ENCODE data around the gene ARAF. TPM values are rescaled to one million over a fixed set of nuclear protein-coding genes. Genes with fewer than 3 reads are reported as not detected.

Gene ARAF
- polyA plus RNA-seq, 3 donors = 49.7 to 105 (median 68.6) TPM

DNA sequence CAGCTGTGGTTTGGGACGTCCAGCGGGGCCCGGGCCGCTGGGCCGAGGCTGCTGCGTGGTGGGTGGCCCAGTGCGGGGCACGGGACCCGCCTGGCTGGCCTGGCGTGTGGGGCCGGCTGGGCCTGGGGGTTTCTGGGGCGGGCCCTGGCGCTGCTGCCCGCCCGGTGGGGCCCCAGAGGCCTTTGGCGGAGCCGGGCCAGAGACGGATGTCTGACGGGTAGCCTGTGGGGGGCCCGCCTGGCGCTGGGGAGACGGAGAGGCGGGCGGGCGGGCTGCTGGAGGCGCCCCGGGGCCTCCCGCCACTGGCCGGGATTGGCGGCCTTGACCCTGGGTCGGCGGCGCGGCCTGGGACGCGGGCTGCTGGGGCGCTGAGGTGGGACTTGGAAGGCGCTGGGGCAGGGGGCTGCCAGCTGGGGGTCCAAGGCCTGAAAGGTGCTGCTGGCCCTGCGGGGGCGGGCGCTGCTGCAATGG is 13.1 kb downstream of the ARAF start:
- H3K4me3 ChIP-seq (replicated peaks in 1 of 3; ENCODE audit: low read depth in 2 of 3, low read length in 3 of 3) = peak overlapping the region in 1 of 3 experiments; percentile 56
- no peaks in the 10 kb centered on the region for H3K9me3 ChIP-seq (replicated peaks in 1 of 2; ENCODE audit: control insufficient read depth in 1 of 2, insufficient read depth in 1 of 2, low read length in 2 of 2)
- Mint-ChIP-seq H3K4me1 (peaks cover 37% of the 10 kb centered on the region), H3K27ac (no peak overlapping the region), H3K27me3 (ENCODE audit: low read depth in 3 of 3) (peaks cover 11 to 23% (median 22%) of the 10 kb centered on the region in 3 donors), H3K36me3 (peaks cover 32 to 34% of the 10 kb centered on the region in 2 donors), H3K9me3 (peaks cover 0 to 10% (median 5%) of the 10 kb centered on the region in 7 donors), H3K4me3 (peak overlapping the region in 1 of 2 donors; percentile 63)
- peaks cover 24 to 30% of the 10 kb centered on the region in 2 donors for H3K36me3 ChIP-seq (replicated peaks in 1 of 2; ENCODE audit: control insufficient read depth in 1 of 2, insufficient read depth in 2 of 2, low read length in 2 of 2)
- WGBS (ENCODE audit: insufficient coverage) = 8% methylated on average over 18 of the region's 41 CpGs
- TF ChIP-seq, protein P1, sequence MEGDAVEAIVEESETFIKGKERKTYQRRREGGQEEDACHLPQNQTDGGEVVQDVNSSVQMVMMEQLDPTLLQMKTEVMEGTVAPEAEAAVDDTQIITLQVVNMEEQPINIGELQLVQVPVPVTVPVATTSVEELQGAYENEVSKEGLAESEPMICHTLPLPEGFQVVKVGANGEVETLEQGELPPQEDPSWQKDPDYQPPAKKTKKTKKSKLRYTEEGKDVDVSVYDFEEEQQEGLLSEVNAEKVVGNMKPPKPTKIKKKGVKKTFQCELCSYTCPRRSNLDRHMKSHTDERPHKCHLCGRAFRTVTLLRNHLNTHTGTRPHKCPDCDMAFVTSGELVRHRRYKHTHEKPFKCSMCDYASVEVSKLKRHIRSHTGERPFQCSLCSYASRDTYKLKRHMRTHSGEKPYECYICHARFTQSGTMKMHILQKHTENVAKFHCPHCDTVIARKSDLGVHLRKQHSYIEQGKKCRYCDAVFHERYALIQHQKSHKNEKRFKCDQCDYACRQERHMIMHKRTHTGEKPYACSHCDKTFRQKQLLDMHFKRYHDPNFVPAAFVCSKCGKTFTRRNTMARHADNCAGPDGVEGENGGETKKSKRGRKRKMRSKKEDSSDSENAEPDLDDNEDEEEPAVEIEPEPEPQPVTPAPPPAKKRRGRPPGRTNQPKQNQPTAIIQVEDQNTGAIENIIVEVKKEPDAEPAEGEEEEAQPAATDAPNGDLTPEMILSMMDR (IDR thresholded peaks at IDR 0.05) = no peak
- no peak for DNase-seq
- H3K79me2 ChIP-seq (ENCODE audit: insufficient read depth, low read length) = no peaks in the 10 kb centered on the region
- H3K9ac ChIP-seq (ENCODE audit: insufficient read depth, low read length, poor library complexity, severe bottlenecking) = peak overlapping the region; percentile 4
- peak overlapping the region; percentile 61 for H3K4me2 ChIP-seq (replicated peaks; ENCODE audit: extremely low read depth, low read length, poor library complexity, severe bottlenecking)
- H3K27me3 ChIP-seq (ENCODE audit: control insufficient read depth in 2 of 2, insufficient read depth in 2 of 2, low read length in 2 of 2) = peaks cover 0 to 13% of the 10 kb centered on the region in 2 donors
- H2AFZ ChIP-seq (ENCODE audit: insufficient read depth, low read depth, low read length, poor library complexity, severe bottlenecking) = no peak overlapping the region
- intact Hi-C loops (cut with micrococcal nuclease) = no loop called here
- H3K27ac ChIP-seq (ENCODE audit: low read depth in 1 of 2, low read length in 2 of 2) = no peak overlapping the region
- H4K20me1 ChIP-seq (ENCODE audit: insufficient read depth, low read length) = no peaks in the 10 kb centered on the region
- peaks cover 30 to 51% of the 10 kb centered on the region in 2 donors for H3K4me1 ChIP-seq (ENCODE audit: control insufficient read depth in 1 of 2, insufficient read depth in 2 of 2, low read length in 2 of 2)

DNA sequence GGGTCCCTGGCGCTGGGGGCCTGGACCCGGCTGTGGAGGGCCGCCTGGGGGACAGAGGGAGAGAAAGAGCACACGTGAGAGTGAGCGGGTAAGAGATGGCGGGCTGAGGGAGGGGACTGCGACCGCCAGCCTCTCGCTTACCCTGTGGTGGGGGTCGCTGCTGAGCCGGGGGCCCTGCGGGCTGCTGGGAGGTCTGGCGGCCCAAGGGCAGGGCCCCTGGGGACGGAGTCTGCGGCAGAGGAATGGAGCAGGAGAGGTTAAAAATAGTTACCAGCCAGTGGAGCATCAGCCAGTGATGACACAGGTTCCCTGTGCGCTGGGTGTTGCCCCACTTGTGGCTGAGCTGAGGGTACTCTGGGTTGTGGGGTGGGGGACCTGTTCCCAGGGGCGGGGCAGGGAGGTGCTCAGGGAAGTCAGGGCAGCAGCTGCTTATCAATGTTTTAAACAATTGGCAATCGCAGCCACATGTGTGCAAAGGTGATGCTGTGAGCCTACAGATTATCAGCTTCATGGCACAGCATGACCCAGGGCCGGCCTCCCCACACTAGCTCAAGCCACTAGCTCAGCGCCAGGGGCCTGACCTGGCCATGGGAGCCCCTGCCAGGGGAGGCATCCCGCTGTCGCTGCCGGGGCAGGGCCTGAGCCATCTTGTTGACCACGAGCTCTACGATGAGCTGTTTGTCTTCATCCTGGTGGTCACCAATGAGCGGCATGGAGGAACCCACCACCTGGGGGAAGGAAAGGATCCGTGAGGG is 13.7 kb downstream of the ARAF start:
- H3K9me3 ChIP-seq (replicated peaks in 1 of 2; ENCODE audit: control insufficient read depth in 1 of 2, insufficient read depth in 1 of 2, low read length in 2 of 2) = no peaks in the 10 kb centered on the region
- peaks cover 26 to 29% of the 10 kb centered on the region in 2 donors for H3K36me3 Mint-ChIP-seq

More for the DNA sequence above, 13.7 kb downstream of the ARAF start:
- H4K20me1 ChIP-seq (ENCODE audit: insufficient read depth, low read length) = no peaks in the 10 kb centered on the region
- peaks cover 34 to 55% of the 10 kb centered on the region in 2 donors for H3K4me1 ChIP-seq (ENCODE audit: control insufficient read depth in 1 of 2, insufficient read depth in 2 of 2, low read length in 2 of 2)
- H3K9ac ChIP-seq (ENCODE audit: insufficient read depth, low read length, poor library complexity, severe bottlenecking) = no peak overlapping the region
- 17% methylated on average over 14 of the region's 27 CpGs for WGBS (ENCODE audit: insufficient coverage)
- no peak overlapping the region for H3K27ac Mint-ChIP-seq
- peaks cover 0 to 13% of the 10 kb centered on the region in 2 donors for H3K27me3 ChIP-seq (ENCODE audit: control insufficient read depth in 2 of 2, insufficient read depth in 2 of 2, low read length in 2 of 2)
- no peaks in the 10 kb centered on the region for H3K79me2 ChIP-seq (ENCODE audit: insufficient read depth, low read length)
- intact Hi-C loops (cut with micrococcal nuclease) = loop anchor here (5.0 kb wide), 2 partner anchors 43 to 58 kb away; partner anchors contain the start of gene SYN1 (in 1 of the 2)
- H3K4me3 ChIP-seq (replicated peaks in 1 of 3; ENCODE audit: low read depth in 2 of 3, low read length in 3 of 3) = peak overlapping the region in 1 of 3 experiments; percentile 56
- H3K4me2 ChIP-seq (replicated peaks; ENCODE audit: extremely low read depth, low read length, poor library complexity, severe bottlenecking) = peak overlapping the region; percentile 61
- peaks cover 18 to 24% of the 10 kb centered on the region in 2 donors for H3K36me3 ChIP-seq (replicated peaks in 1 of 2; ENCODE audit: control insufficient read depth in 1 of 2, insufficient read depth in 2 of 2, low read length in 2 of 2)
- TF ChIP-seq, protein P1 (IDR thresholded peaks at IDR 0.05) = no peak
- peak overlapping the region in 1 of 2 donors; percentile 63 for H3K4me3 Mint-ChIP-seq
- peaks cover 42% of the 10 kb centered on the region for H3K4me1 Mint-ChIP-seq
- peaks cover 0 to 10% (median 5%) of the 10 kb centered on the region in 7 donors for H3K9me3 Mint-ChIP-seq
- no peak overlapping the region for H3K27ac ChIP-seq (ENCODE audit: low read depth in 1 of 2, low read length in 2 of 2)
- no peak overlapping the region for H2AFZ ChIP-seq (ENCODE audit: insufficient read depth, low read depth, low read length, poor library complexity, severe bottlenecking)
- DNase-seq = peak in 1 of 3 donors; percentile 20
- peaks cover 11 to 23% (median 21%) of the 10 kb centered on the region in 3 donors for H3K27me3 Mint-ChIP-seq (ENCODE audit: low read depth in 3 of 3)

All from CD14-positive monocyte (primary cell).